Stimulated activated CD8-positive, alpha-beta memory T cell treated with anti-CD3 and anti-CD28 coated beads, Interleukin-2, amount 100 ng/mL, for 1 hour (primary cell): ENCODE results near the gene TRIM17.

Source experiments
- DNase-seq, 2 donors: peaks; one replicate each; pipeline ENCODE4 v3.0.0-alpha.2; 2020; ENCODE audit warnings: low read depth in 2 of 2

The TRIM17 gene

DNA sequence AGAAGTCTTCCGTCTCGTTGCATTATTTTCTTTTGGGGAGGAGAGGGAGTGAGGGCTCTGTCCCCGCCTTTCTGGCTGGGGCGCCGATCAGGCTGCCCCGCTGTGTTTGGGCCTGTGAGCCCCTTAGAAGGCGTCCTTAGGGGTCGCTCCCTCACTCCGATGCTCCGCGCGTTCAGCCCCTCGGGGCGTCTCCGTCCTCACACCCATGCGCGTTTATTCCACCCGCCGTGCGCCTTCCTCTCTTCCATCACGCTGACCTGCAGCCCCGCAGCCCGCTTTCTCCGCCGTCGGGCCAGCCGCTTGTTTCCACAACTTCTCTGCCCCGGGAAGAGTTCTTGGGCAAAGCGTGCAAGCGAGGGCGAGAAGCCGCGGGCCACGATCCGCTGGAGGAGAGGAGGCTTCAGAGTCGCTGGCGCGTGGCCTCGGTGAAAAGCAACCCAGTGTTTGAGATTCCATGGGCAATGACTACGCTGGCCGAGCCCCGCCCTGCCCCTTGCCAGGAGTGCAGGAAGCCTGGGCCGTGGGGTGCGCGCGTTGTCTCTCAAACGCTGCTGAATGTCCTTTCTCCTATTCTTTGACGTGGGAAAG, 37.7 kb downstream of the TRIM17 start:
- no peak for DNase-seq

DNA sequence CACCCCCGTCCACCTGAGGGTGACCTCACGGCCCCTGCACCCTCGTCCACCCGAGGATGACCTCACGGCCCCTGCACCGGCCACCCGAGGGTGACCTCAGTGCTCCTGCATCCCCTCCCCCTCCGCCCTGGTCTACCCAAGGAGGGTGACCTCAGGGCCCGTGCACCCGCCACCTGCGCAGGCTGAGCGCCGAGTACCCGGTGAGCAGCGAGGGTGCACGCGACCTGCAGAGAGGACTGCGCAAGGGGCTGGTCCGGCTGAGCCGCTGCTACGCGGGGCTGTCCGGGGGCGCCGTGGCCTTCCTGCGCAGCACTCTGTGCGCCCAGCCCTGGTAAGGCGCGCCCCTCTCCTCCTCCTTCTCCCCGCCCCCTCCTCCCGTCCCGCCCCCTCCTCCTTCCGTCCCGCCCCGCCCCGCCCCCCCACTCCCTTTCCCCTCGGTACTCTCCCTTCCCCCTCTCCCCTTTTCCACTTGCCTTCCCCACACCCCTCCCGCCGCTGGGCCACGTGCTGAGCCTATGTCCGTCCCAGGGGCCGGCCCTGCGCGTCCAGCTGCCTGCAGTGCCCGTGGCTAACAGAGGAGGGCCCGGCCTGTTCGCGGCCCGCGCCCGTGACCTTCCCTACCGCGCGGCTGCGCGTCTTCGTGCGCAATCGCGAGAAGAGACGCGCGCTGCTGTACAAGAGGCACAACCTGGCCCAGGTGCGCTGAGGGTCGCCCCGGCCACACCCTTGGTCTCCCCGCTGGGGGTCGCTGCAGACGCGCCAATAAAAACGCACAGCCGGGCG, 38.4 kb downstream of the TRIM17 start:
- peak in 1 of 2 donors; percentile 22 for DNase-seq

DNA sequence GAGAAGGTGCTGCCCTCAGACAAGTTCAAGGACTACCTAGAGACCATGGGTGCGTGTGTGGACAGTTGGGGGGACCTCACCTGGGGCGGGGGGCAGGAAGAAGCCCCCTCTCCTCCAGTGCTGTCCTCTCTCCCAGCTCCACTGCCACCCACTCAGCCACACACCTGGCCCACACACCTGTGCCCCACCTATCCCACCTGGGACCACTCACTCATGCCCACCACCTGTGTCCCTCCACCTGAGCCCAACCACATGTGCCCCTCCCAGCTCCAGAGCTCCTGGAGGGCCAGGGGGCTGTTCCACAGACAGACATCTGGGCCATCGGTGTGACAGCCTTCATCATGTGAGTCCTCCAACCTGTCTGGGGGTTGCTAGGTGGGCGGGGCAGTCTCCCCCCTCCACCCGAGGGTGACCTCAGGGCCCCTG, 39.0 kb downstream of the TRIM17 start:
- DNase-seq = no peak

DNA sequence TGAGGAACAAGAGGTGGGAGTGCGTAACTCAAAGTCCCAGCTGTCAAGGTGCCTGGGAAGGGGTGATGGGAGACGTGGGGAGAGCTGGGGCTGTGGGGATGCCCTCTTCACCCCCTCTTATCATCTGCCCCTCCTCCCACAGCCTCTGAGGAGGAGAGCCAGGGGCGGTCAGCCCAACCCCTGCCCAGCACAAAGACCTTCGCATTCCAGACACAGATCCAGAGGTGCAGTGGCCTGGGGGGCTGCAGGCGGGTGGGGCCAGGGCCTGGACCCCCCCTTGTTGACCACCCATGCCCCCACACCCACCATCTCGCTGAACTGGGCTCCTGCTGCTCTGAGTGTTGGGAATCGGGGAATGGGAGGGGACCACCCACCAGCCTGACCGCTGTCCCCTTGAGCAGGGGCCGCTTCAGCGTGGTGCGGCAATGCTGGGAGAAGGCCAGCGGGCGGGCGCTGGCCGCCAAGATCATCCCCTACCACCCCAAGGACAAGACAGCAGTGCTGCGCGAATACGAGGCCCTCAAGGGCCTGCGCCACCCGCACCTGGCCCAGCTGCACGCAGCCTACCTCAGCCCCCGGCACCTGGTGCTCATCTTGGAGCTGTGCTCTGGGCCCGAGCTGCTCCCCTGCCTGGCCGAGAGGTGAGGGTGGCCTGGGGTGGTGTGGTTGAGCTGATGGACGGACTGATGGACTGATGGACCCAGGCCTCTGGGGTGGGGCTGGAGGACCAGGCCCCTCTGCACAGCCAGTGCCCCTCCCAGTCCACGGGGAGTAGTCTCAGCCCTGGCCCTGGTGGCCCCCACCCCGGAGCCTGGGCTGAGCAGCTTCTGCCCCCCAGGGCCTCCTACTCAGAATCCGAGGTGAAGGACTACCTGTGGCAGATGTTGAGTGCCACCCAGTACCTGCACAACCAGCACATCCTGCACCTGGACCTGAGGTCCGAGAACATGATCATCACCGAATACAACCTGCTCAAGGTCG, 39.7 kb downstream of the TRIM17 start:
- no peak for DNase-seq

DNA sequence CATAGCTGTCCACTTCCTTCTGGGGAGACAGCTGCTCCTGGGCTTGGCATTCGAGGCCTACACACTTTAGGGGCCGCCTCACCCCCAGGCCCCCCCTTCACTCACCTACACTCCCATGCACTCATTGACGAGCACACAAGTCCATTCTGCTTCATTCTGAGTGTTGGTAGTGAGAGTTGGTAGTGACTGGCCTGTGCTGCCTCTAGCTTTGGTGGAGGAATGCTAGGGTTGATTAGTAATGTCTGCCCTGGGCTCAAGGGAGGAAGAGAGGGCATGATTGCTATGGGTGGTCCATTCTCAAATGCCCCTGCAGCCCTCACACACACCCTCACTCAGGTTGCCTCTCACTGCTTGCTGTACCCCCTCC, 40.4 kb downstream of the TRIM17 start:
- no peak for DNase-seq

DNA sequence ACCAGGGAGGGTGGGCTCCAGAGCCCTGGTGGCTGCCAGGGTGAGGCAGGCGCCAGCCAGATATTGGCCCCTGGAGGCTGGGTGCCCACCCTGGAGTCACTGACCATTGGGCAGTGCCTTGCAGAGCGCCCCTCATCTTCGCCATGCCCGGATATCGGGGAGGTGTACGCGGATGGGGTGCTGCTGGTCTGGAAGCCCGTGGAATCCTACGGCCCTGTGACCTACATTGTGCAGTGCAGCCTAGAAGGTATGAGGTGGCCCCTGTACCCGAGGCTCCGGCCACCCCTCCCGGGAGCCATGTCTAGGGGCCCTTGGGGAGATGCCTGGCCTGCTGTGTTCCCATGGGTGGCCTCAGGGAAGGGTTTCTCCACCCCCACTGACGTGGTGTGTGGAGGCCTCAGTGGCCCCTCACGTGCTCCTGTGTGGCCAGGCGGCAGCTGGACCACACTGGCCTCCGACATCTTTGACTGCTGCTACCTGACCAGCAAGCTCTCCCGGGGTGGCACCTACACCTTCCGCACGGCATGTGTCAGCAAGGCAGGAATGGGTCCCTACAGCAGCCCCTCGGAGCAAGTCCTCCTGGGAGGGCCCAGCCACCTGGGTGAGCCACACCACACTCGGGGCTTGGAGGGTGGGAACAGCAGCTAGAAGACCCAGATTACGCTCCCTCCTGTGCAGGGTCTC, 40.9 kb downstream of the TRIM17 start:
- no peak for DNase-seq

DNA sequence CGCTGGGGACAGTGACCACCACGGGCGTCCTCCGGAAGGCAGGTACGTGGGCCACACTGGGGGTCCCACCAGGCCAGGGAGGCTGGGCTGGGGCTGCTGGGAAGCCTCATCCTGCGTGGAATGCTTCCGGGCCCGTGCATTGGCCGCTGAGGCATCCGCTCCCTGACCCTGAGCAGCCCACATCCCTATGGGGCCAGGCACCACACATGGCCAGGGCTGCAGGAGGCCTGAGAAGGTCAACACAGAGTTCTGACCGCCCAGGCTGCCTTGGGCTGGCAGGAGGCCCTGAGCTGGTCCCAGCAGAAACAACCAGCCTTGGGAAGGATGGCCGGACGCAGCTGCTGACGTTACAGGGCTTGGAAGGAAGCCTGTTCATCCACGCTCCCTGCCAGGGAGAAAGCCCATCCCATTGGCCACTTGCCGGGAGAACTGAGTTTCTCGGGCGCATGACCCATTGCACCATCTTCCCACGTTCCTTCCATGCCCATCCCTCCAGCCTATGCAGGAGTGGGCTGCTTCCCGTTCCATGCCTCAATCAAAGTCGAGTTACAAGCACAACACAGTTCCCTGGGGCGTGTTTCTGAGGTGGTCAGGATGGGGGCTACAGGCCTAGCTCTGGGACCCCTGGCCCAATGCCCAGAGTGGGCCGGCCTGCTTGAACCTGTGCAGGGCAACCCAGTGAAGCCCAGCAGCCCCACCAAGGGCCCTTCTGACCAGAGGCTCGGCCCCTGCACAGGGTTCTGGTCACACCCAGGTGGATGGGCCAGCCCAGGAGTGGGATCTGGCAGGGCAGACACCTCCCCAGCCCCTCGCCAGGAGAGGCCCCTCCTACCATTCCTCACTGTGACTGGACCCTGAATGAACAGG, 41.7 kb downstream of the TRIM17 start:
- DNase-seq = no peak

DNA sequence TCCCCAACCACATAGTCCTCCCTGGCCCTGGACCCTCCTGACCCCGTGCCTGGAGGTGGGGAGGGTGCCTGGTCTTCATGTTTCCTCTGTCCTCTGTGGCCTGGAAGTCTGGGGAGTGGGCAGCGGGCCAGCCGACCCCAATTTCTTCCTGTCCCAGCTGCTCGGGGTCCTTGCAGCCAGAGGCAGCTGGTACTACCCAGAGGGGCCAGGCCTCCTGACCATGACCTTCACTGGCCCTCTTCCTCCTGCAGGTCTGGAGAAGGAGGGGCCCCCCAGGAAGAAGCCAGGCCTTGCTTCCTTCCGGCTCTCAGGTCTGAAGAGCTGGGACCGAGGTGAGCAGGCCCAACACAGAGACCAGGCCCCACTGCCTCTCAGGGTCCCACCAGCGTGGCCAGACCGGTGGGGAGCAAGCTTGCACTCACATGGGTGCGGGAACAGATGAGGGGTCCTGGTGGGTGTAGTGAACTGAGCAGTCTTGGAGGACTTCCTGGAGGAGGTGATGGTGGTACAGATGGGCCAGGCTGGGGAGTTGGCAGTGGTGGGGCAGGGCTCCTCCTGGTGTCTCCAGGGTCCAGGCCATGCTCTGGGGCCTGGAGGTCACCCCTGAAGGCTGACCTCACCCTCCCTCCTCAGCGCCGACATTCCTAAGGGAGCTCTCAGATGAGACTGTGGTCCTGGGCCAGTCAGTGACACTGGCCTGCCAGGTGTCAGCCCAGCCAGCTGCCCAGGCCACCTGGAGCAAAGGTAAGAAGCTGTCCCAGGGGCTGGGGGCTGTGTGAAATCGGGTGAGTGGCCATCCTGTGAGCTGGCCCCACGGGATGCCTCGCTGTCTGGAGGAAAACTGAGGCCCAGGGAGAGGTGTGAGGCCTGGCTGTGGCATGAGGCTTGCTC, 42.7 kb downstream of the TRIM17 start:
- DNase-seq = no peak

DNA sequence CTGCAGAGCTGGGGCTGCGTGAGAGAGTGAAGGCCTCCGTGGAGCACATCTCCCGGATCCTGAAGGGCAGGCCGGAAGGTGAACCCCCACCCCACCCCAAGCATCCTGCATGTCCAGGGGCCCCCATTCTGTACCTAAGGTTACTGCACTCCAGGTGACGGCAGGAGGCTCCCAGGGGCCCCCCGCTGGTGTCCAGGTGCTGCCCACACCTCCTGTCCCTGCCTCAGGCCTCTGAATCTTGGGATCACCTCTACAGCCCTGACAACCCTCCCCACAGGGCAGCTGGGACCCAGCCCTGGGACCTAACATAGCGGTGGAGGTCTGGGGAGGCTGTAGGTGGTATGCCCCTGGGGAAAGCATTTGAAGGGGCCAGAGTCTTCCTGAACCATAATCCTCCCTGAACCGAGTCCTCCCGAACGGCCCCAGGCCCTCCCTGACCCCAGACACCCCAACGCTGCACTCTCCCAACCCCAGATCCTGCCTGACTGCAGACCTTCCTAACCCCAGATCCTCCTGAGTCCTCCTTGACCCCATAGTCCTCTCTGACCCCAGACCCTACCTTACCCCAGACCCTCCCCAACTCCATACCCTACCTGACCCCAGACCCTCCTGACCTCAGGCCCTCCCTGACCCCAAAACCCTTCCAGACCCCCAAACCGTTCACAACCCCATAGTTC, 43.5 kb downstream of the TRIM17 start:
- no peak for DNase-seq

DNA sequence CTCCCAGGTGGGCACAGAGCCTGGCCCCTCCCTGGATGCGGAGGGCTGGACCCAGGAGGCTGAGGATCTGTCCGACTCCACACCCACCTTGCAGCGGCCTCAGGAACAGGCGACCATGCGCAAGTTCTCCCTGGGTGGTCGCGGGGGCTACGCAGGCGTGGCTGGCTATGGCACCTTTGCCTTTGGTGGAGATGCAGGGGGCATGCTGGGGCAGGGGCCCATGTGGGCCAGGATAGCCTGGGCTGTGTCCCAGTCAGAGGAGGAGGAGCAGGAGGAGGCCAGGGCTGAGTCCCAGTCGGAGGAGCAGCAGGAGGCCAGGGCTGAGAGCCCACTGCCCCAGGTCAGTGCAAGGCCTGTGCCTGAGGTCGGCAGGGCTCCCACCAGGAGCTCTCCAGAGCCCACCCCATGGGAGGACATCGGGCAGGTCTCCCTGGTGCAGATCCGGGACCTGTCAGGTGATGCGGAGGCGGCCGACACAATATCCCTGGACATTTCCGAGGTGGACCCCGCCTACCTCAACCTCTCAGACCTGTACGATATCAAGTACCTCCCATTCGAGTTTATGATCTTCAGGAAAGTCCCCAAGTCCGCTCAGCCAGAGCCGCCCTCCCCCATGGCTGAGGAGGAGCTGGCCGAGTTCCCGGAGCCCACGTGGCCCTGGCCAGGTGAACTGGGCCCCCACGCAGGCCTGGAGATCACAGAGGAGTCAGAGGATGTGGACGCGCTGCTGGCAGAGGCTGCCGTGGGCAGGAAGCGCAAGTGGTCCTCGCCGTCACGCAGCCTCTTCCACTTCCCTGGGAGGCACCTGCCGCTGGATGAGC, 44.3 kb downstream of the TRIM17 start:
- no peak for DNase-seq

DNA sequence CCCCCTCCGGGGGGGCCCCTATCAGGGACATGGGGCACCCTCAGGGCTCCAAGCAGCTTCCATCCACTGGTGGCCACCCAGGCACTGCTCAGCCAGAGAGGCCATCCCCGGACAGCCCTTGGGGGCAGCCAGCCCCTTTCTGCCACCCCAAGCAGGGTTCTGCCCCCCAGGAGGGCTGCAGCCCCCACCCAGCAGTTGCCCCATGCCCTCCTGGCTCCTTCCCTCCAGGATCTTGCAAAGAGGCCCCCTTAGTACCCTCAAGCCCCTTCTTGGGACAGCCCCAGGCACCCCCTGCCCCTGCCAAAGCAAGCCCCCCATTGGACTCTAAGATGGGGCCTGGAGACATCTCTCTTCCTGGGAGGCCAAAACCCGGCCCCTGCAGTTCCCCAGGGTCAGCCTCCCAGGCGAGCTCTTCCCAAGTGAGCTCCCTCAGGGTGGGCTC, 44.9 kb downstream of the TRIM17 start:
- no peak for DNase-seq

DNA sequence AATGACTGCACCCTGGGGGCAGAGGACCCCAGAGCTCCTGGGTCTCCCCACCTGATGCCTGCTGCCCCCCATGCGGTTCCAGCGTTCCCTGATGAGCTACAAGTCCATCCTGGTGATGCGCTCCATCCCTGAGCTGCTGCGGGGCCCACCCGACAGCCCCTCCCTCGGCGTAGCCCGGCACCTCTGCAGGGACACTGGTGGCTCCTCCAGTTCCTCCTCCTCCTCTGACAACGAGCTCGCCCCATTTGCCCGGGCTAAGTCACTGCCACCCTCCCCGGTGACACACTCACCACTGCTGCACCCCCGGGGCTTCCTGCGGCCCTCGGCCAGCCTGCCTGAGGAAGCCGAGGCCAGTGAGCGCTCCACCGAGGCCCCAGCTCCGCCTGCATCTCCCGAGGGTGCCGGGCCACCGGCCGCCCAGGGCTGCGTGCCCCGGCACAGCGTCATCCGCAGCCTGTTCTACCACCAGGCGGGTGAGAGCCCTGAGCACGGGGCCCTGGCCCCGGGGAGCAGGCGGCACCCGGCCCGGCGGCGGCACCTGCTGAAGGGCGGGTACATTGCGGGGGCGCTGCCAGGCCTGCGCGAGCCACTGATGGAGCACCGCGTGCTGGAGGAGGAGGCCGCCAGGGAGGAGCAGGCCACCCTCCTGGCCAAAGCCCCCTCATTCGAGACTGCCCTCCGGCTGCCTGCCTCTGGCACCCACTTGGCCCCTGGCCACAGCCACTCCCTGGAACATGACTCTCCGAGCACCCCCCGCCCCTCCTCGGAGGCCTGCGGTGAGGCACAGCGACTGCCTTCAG, 45.5 kb downstream of the TRIM17 start:
- DNase-seq = no peak

DNA sequence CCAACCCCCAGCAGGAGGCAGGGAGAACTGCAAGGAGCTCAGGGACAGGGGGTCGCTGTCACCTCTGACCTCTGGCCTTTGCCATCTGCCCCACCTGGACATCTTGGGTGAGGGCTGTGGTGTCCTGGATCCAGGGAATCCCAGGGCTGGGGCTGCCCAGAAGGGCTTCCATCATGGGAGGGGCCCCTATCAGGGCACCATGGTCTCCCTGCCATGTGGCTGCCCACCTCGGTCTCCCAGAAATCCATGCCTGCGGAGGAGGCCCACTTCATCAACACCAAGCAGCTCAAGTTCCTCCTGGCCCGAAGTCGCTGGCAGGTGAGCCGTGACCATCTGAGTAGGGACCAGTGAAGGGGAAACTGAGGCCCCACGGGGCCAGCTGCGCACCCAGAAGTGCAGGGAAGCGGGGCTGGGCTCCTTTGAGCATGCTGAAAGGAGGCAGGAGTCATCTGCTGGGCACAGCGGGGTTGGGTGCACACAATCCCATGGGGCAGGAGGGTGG, 46.2 kb downstream of the TRIM17 start:
- no peak for DNase-seq

DNA sequence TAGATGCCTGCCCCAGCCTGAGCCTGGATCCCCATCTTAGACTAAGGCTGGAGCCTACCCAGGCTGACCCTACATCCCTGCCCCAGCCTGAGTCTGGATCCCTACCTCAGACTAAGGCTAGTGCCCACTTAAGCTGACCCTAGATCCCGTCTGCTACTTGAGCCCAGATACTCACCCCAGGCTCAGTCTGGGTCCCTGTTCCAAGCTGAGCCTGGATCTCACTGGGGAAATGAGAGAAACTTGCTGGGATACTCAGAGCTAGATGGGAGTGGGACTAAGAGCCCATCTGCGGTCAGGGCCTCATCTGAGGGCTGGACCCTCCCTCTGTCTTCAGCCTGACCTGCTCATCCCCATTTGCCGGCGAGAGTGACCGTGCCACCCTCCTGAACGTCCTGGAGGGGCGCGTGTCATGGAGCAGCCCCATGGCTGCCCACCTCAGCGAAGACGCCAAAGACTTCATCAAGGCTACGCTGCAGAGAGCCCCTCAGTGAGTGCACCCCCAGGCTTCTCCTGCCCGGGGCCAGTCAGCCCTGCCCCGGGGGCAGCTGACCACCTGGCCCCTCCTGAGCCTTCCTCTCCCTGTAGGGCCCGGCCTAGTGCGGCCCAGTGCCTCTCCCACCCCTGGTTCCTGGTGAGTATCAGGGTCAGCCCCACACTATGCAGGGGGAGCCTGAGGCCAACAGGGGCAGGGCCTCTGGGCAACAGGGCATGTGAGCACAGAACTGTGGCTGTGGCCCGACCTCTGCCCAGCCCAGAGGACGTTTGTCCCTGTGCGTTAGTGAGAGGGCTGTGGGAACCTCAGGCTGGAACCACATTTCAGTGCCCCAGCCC, 46.8 kb downstream of the TRIM17 start:
- DNase-seq = no peak

DNA sequence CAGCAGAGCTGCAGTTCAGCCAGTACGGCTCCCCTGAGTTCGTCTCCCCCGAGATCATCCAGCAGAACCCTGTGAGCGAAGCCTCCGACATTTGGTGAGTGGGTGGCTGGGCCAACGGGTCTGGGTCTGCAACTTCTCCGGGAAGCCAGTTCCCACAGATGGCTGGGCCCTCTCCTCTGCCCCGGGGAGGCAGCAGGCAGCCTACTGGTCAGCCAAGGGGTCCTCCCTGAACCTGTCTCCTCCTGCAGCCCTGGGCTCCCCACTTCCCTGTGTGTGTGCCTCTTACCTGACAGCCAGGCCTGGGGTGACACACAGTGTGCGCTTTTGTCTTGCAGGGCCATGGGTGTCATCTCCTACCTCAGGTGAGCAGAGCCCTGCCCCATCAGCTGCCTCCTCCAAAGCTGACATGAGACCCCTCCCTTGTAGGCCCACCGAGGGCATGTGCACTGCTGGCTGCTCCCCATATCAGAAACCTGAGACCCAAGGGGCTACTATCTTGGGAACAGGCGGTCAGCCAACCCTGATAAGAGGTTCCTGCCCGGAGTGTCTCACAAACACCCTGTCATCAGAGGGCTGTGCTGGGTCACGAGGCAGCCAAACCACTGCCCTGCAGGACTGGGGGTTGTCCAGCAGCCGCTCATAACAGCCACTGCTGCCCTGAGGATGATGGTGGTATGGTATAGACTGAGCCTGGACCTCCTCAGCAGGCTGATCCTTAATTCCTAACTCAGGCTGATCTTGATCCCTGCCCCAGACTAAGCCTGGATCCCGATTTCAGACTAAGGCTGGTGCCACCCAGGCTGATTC, 47.7 kb downstream of the TRIM17 start:
- DNase-seq = no peak
